GM21825 (cell line): ENCODE results near the gene PRSS12.
"Not testable (repeated sequence)": the region's sequence is repeated elsewhere in the genome, so short reads cannot be mapped to it uniquely, and the experiment has no call there.

Experiments used
- ATAC-seq: cut with Tn5 transposase; IDR thresholded peaks from one replicate; pipeline ENCODE4 v1.9.1; 2021; ENCODE audit warnings: mild to moderate bottlenecking, moderate library complexity; ENCODE audit not compliant: unreplicated experiment

PRSS12 gene, protein sequence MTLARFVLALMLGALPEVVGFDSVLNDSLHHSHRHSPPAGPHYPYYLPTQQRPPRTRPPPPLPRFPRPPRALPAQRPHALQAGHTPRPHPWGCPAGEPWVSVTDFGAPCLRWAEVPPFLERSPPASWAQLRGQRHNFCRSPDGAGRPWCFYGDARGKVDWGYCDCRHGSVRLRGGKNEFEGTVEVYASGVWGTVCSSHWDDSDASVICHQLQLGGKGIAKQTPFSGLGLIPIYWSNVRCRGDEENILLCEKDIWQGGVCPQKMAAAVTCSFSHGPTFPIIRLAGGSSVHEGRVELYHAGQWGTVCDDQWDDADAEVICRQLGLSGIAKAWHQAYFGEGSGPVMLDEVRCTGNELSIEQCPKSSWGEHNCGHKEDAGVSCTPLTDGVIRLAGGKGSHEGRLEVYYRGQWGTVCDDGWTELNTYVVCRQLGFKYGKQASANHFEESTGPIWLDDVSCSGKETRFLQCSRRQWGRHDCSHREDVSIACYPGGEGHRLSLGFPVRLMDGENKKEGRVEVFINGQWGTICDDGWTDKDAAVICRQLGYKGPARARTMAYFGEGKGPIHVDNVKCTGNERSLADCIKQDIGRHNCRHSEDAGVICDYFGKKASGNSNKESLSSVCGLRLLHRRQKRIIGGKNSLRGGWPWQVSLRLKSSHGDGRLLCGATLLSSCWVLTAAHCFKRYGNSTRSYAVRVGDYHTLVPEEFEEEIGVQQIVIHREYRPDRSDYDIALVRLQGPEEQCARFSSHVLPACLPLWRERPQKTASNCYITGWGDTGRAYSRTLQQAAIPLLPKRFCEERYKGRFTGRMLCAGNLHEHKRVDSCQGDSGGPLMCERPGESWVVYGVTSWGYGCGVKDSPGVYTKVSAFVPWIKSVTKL

DNA sequence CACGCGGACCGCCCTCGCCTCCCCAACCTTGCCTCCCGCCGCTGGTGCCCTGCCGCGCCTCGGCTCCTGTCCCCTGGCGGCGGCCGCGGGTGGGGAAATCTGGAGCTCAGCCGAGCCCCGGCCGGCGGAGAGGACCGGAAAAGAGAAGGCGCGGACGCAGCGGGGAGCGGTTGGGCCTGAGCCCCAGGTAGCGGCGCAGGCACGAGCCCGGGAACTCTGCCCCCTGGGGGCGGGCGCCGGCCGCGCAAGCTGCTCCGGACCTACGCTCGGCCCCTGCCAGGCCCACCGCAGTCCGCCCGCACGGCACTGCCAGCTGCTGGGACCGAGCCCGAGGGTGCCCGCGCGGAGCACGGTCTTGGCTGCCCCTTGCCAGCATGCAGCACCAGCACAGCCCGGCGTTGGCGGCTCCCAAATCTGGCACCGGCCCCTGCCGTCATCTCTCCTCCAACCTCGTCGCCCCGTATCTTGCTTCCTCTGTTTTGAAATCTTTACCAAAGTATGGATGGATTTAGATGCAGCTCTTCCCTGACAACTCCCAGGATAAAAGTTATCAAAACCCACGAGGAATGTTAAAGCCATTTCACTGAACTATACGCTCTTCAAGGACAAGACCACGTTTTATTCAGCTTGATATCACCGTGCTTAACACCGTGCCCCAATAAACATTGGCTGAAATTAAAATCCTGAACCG is at the start of gene PRSS12:
Gene PRSS12 (minus strand): TSS at position 161 of the 691 bp plus-strand sequence. CDS start 283 bp downstream, outside the sequence.
- peak; percentile 99 for ATAC-seq

GRCh38 chr4:118400356-118400755 is 47.6 kb upstream of the PRSS12 start:
- ATAC-seq, result no peak

DNA sequence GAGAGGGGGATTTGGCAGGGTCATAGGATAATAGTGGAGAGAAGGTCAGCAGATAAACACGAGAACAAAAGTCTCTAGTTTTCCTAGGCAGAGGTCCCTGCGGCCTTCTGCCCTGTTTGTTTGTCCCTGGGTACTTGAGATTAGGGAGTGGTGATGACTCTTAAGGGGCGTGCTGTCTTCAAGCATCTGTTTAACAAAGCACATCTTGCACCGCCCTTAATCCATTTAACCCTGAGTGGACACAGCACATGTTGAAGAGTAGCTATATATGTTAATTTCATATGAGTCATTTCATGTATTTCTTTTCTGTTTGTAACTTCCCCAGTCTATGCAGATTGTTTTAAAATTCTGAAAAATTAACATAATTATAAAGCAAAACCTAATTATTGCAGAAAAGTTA is 47.1 kb upstream of the PRSS12 start:
- ATAC-seq, result not testable (repeated sequence)

GRCh38 chr4:118398226-118399090 is 45.7 kb upstream of the PRSS12 start:
- ATAC-seq, result peak; percentile 96

GRCh38 chr4:118397623-118397979 is 44.8 kb upstream of the PRSS12 start:
- no peak for ATAC-seq

GRCh38 chr4:118396881-118397622 is 44.2 kb upstream of the PRSS12 start:
- ATAC-seq, result no peak

- no peak for ATAC-seq
These were observed 42.3 kb upstream of the PRSS12 start for GRCh38 chr4:118395057-118395644.

DNA sequence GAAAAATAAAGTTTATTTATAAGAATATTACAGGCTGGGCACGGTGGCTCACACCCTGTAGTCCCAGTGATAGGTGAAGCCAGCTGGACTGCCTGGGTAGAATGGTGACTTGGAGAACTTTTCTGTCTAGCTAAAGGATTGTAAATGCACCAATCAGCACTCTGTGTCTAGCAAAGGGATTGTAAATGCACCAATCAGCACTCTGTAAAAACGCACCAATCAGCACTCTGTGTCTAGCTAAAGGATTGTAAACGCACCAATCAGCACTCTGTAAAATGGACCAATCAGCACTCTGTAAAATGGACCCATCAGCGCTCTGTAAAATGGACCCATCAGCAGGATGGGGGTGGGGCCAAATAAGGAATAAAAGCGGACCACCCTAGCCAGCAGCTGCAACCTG is 39.7 kb upstream of the PRSS12 start:
- not testable (repeated sequence) for ATAC-seq

- ATAC-seq, result no peak
These were observed 37.3 kb upstream of the PRSS12 start for GRCh38 chr4:118390121-118390520.

DNA sequence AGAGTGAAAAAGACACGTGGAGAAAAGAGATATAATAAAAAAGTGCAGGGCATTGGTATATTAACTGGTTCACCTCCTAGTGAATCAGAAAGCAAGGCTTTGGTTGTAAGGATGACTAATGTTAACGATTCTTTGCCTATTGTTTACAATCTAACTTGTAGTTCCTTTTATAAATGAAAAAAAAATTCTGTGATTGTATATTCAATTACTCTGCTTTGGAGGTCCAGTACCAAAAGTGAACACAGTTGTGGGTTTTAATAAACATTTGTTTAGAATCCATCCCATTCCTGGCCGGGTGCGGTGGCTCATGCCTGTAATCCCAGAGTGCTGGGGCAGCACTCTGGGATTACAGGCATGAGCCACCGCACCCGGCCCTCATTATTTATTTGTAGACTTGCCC is 36.9 kb upstream of the PRSS12 start:
- ATAC-seq, result no peak

- ATAC-seq, result no peak
These were observed 35.8 kb upstream of the PRSS12 start for GRCh38 chr4:118388606-118389005.

GRCh38 chr4:118381902-118382301 is 29.1 kb upstream of the PRSS12 start:
- no peak for ATAC-seq

GRCh38 chr4:118373614-118374255 is 20.9 kb upstream of the PRSS12 start:
- no peak for ATAC-seq

- ATAC-seq, result no peak
These were observed 19.4 kb upstream of the PRSS12 start for GRCh38 chr4:118372251-118372650.

GRCh38 chr4:118369231-118369630 is 16.4 kb upstream of the PRSS12 start:
- ATAC-seq, result no peak

DNA sequence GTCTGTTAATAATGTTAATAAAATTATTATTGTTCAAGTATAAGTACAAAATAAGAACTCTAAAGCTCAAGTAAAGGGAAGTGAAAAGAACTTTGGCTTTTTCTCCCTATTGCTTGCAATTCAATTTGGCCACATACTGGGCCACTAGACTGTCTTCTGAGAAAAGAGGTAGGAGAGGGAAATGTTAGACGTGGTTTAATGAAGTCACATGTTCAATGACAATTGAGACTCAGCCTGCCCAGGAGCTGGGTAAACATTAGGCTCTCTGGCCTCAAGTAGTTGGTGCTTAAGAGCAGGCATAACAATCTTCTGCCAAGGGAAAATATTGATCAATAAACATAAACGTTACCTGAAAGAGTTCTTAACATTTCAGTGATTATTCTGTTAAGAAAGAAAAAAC is 15.1 kb upstream of the PRSS12 start:
- ATAC-seq, result no peak

- no peak for ATAC-seq
These were observed 14.6 kb upstream of the PRSS12 start for GRCh38 chr4:118367361-118367760.

GRCh38 chr4:118363166-118363565 is 10.4 kb upstream of the PRSS12 start:
- no peak for ATAC-seq

- no peak for ATAC-seq
These were observed 8.4 kb upstream of the PRSS12 start for GRCh38 chr4:118361192-118361591.
